LNCAP (cell line): Measurements from ENCODE around the gene PXDN.

Source experiments
- TF ChIP-seq, protein P1 (sequence below): fragments of 450-650 bp; IDR thresholded peaks from 2 replicates; pipeline ENCODE4 v1.5.1; 2017; ENCODE audit warnings: mild to moderate bottlenecking

PXDN gene

DNA sequence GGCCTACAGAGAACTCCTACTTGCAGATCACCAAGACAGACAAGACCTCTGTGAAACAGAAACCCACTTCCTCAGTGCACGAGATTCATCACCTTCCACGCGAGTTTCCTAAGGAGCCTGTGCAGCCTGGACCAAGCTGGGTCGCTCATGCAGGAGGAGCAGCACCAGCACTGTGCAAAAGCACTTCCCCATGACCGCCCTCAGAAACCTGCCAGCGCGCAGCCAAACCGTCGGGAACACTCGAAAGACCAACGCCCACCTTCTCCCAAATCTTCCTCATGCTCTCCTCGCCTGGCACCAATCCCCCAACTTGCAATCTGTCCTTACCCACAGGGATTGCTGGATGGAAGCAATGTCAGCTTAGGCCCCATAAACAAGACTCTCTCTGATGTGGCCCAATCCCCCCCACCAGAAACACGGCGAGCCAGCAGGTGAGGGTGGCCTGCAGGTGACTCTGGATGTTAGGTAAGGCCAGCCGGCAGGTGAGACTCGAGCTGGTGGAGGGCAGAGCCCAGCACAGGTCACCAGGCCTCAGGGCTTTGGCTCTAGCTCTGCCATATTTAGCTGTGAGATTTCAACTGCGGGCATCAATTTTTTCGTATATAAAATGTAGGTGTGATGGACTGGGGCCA, 69.4 kb downstream of the PXDN start:
- TF ChIP-seq, protein P1, sequence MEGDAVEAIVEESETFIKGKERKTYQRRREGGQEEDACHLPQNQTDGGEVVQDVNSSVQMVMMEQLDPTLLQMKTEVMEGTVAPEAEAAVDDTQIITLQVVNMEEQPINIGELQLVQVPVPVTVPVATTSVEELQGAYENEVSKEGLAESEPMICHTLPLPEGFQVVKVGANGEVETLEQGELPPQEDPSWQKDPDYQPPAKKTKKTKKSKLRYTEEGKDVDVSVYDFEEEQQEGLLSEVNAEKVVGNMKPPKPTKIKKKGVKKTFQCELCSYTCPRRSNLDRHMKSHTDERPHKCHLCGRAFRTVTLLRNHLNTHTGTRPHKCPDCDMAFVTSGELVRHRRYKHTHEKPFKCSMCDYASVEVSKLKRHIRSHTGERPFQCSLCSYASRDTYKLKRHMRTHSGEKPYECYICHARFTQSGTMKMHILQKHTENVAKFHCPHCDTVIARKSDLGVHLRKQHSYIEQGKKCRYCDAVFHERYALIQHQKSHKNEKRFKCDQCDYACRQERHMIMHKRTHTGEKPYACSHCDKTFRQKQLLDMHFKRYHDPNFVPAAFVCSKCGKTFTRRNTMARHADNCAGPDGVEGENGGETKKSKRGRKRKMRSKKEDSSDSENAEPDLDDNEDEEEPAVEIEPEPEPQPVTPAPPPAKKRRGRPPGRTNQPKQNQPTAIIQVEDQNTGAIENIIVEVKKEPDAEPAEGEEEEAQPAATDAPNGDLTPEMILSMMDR, result no peak

- TF ChIP-seq, protein P1, result no peak
Observed at GRCh38 chr2:1674276-1674675, 70.0 kb downstream of the PXDN start.

DNA sequence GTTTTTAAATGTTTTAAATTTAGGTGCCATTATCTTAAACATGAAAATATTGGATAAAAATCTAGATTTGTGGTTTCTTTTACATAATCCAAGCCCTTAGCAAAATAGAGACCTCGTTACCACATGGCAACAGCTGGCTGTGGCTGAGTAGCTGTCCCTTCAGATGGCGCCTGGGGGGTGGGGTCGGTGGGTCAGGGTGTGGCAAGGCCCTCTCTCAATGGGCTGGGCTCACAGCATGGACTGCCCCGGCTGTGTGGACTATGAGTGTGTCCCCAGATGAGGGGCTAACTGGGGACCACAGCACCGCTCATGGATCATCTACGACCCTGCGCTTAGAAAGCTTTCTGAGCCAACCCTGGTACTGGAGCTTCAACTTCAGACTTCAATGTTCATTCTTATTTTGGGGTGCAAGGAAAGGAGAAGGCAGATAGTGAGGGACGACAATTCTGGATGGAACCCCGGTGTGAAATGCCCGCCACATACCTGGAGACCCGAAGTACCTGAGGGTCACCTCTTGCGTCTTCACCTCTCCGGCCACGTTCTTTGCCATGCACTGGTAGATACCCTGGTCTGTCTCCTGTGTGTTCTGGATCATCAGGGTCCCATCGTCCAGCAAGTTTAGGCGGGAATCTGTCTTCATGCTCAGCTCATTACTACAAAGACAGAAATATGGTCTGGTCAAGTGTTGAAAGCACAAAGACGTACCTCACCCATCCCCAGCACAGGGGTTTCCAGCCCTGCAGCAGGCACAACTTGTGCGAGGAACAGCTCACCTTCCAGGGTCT, 71.0 kb downstream of the PXDN start:
- TF ChIP-seq, protein P1, result no peak

- TF ChIP-seq, protein P1, result no peak
Observed at GRCh38 chr2:1672738-1673137, 71.6 kb downstream of the PXDN start.

DNA sequence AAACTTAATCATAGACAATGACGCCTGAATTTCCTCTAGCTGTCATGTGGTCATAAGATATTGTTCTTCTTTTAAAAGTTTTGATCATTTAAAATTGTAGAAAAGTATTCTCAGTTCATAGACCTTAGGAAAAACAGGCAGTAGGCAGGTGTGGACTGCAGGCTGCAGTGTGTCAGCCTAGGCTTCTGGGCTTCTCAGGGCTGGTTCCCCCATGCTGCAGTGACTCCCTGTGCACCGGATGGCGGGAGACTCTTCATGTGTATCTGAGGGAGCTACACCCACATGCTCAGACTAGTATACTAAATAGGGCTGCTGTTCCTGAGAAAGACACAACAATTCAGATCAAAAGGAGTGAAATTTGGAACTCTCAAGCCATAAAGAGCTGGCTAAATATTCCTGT, 72.4 kb downstream of the PXDN start:
- TF ChIP-seq, protein P1, result no peak

DNA sequence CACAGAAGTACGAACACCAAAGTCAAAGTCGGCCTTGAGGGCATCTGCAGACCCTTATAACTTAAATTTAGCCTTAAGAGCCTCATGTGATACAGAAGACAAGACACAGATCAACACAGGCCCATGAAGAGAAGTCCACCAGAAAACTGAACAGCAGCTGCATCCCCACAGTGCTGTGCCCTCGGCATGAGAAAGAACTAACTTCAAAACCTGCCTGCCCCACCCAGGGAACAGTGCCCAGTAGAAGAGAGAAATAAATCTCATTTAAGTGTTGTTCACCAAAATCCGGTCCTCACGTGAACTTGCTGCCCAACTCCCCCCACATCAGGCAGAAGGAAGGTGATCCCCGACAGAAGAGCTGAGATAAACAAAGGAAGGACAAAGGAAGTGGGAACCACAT, 73.7 kb downstream of the PXDN start:
- TF ChIP-seq, protein P1, result no peak

DNA sequence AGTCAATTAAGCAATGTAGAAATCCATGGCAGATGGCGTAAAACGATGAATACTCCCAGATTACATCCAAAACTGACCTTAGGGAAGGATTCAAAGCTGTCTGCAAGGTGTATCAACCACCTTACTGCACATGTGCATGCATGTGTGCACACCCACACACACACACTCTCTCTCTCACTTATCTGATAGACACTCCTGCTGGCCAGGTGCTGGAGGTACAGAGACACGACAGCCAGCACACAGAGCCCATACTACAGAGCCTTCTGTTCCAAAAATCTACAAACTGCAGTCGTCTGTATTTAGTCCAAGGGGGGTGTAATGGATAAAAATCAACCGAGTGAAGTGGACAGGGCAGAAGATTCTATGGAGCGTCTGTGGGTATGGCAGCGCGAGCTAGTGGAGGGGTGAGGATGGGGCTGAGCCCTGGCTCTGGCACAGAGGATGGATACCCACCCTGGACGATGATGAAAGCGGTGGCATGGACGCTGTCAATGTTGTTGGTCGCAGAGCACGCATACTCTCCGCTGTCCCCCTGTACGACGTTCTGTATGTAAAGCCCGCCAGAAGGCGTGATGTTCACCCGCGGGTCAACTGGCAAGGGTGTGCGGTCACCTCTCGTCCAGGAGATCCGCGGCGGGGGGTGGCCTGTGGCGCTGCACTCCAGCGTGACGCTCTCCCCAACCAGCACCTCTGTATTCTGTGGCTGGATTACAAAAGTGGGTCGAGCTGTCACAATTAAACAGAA, 78.4 kb downstream of the PXDN start:
- TF ChIP-seq, protein P1, result no peak
